PC-9 (cell line): Measurements from ENCODE around the gene COPS6. TPM values are rescaled to one million over a fixed set of nuclear protein-coding genes. Genes with fewer than 3 reads are reported as not detected.

Experiments used
- BruUV-seq: library from RNA; stranded (reverse); fragments of 400-500 nt; replicated peaks from 2 replicates; lab custom pipeline; 2021; lab: Mats Ljungman, UMichigan
- CTCF ChIA-PET: fragments of 300-600 bp; sonication (Branson Sonifier 250); formaldehyde crosslinking; loops from one replicate; lab custom pipeline; 2022; ENCODE audit warnings: antibody characterized with exemption; lab: Charles Lee
- POLR2A ChIA-PET: fragments of 300-600 bp; sonication (Branson Sonifier 250); formaldehyde crosslinking; loops from one replicate; lab custom pipeline; 2022; ENCODE audit warnings: antibody characterized with exemption; ENCODE audit not compliant: unreplicated experiment; lab: Charles Lee
- DNase-seq, 2 experiments: peaks; one replicate each; pipeline versions ENCODE4 v3.0.0 to v3.0.0-alpha.2; 2015 to 2022; ENCODE audit warnings: mixed read lengths in 1 of 2
- H2AFZ ChIP-seq: fragments of 200-600 bp; sonication (generic); 2 replicates; pipeline ENCODE4 v1.8.1; 2017; ENCODE audit warnings: antibody characterized with exemption
- H3F3A ChIP-seq: fragments of 200-600 bp; sonication (generic); 2 replicates; pipeline ENCODE4 v1.8.1; 2017; ENCODE audit warnings: antibody characterized with exemption, mild to moderate bottlenecking, low read depth; ENCODE audit not compliant: insufficient read depth
- H3K27ac ChIP-seq: fragments of 200-600 bp; sonication (generic); 2 replicates; pipeline ENCODE4 v1.6.1; 2016; ENCODE audit warnings: mixed run types
- H3K27me3 ChIP-seq: fragments of 200-600 bp; sonication (generic); 2 replicates; pipeline ENCODE4 v1.6.1; 2016; ENCODE audit warnings: low read depth, mixed run types; ENCODE audit not compliant: insufficient read depth
- H3K36me3 ChIP-seq: fragments of 200-600 bp; sonication (generic); 2 replicates; pipeline ENCODE4 v1.6.1; 2016; ENCODE audit warnings: low read depth, mixed run types
- H3K4me1 ChIP-seq: fragments of 200-600 bp; sonication (generic); replicated peaks from 2 replicates; pipeline ENCODE4 v1.6.1; 2016; ENCODE audit warnings: mixed run types; ENCODE audit not compliant: insufficient read depth
- H3K4me2 ChIP-seq: fragments of 200-600 bp; sonication (generic); 2 replicates; pipeline ENCODE4 v1.6.1; 2017; ENCODE audit warnings: mixed run types
- H3K4me3 ChIP-seq: fragments of 200-600 bp; sonication (generic); 2 replicates; pipeline ENCODE4 v1.6.1; 2016; ENCODE audit warnings: mixed run types
- H3K79me2 ChIP-seq: fragments of 200-600 bp; sonication (generic); 2 replicates; pipeline ENCODE4 v1.6.1; 2017; ENCODE audit warnings: low read depth, mixed run types
- H3K9me2 ChIP-seq: fragments of 200-600 bp; sonication (generic); 2 replicates; pipeline ENCODE4 v1.8.1; 2017; ENCODE audit warnings: mild to moderate bottlenecking; ENCODE audit not compliant: insufficient read depth
- H3K9me3 ChIP-seq: fragments of 200-600 bp; sonication (generic); 2 replicates; pipeline ENCODE4 v1.8.1; 2016; ENCODE audit warnings: low read depth; ENCODE audit not compliant: insufficient read depth
- H4K20me1 ChIP-seq: fragments of 200-600 bp; sonication (generic); 2 replicates; pipeline ENCODE4 v1.8.1; 2017; ENCODE audit not compliant: insufficient read depth
- EZH2 ChIP-seq: fragments of 200-600 bp; sonication (generic); IDR thresholded peaks from 2 replicates; pipeline ENCODE4 v1.8.0; 2017; ENCODE audit warnings: antibody characterized with exemption, low read depth
- intact Hi-C: fragments of 100-400 bp; cut with micrococcal nuclease; formaldehyde crosslinking; loops from one replicate; pipeline ENCODE4 v1.10.0; 2022; ENCODE audit not compliant: unreplicated experiment
- total RNA-seq: library from RNA; stranded (reverse); gene quantifications from 2 replicates; pipeline ENCODE4 v1.2.3, GENCODE V29; 2021
- TF ChIP-seq, protein P1 (sequence below): fragments of 200-600 bp; sonication (generic); conservative IDR thresholded peaks from 2 replicates; pipeline ENCODE4 v1.6.1; 2017; ENCODE audit warnings: mixed run types, antibody characterized with exemption, mild to moderate bottlenecking, moderate library complexity

COPS6 gene
- total RNA-seq, 1 experiment from 2014 or later, result 145 TPM

DNA sequence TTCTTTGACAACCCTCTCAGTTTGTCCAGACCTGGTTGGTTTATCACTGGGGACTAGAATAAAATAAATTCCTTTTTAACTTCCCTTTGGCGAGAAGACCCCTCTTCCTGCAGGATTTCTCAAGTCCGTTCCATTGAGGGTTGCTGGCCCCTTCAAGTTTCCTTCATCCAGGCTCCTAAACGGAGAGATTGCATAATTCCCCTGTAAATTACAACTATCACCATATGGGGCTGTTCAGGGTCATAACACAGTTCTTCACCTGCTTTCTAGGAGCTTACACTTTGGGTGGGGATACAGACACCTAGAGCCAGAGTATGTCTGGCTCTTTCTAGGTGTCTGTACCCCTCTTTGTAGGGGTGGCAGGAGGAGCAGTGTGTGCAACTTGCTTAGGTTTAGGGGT is 3.3 kb upstream of the COPS6 start:
- peaks cover 39% of the 10 kb centered on the region for H3F3A ChIP-seq
- H3K9me2 ChIP-seq, result no peaks in the 10 kb centered on the region
- H3K27me3 ChIP-seq, result no peaks in the 10 kb centered on the region
- no peak overlapping the region for H3K4me2 ChIP-seq
- intact Hi-C loops, result no loop called here
- H3K27ac ChIP-seq, result no peak overlapping the region
- no peak overlapping the region for H2AFZ ChIP-seq
- BruUV-seq, result no TSS peak
- H3K4me1 ChIP-seq, result peaks cover 34% of the 10 kb centered on the region
- no peak for TF ChIP-seq EZH2
- TF ChIP-seq, protein P1, sequence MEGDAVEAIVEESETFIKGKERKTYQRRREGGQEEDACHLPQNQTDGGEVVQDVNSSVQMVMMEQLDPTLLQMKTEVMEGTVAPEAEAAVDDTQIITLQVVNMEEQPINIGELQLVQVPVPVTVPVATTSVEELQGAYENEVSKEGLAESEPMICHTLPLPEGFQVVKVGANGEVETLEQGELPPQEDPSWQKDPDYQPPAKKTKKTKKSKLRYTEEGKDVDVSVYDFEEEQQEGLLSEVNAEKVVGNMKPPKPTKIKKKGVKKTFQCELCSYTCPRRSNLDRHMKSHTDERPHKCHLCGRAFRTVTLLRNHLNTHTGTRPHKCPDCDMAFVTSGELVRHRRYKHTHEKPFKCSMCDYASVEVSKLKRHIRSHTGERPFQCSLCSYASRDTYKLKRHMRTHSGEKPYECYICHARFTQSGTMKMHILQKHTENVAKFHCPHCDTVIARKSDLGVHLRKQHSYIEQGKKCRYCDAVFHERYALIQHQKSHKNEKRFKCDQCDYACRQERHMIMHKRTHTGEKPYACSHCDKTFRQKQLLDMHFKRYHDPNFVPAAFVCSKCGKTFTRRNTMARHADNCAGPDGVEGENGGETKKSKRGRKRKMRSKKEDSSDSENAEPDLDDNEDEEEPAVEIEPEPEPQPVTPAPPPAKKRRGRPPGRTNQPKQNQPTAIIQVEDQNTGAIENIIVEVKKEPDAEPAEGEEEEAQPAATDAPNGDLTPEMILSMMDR, result no peak
- peaks cover 18% of the 10 kb centered on the region for H3K79me2 ChIP-seq
- no peaks in the 10 kb centered on the region for H4K20me1 ChIP-seq
- no peak overlapping the region for H3K4me3 ChIP-seq
- no peaks in the 10 kb centered on the region for H3K9me3 ChIP-seq
- no peak for DNase-seq
- POLR2A ChIA-PET, result no interaction called here
- CTCF ChIA-PET, result no interaction called here
- no peaks in the 10 kb centered on the region for H3K36me3 ChIP-seq

DNA sequence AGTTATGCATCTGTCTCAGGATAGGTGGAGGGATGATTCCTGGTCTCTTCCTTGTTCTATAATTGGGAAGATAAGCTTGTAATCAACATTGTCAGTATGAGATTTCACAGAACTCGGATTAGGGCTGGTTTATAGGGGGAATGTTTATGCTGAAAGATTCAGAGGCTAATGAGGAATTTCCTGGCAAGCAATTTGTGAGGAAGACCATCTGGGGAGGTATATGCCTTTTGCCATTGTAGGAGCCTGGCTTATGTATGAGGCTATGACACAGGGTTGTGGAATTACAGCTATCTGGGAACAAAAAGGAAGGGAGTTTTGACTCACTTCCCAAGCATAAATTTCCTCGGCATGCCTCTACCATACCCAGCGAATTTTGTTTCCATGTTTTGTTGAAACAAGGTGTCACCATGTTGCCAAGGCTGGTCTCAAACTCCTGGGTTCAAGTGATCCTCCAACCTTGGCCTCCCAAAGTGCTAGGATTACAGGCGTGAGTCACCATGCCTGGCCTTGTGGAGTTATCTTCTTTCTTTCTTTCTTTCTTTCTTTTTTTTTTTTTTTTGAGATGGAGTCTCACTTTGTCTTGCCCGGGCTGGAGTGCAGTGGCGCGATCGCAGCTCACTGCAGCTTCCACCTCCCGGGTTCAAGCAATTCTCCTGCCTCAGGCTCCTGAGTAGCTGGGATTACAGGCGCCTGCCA is 1.6 kb upstream of the COPS6 start:
- Histone ChIP-seq H3K27me3 (no peaks in the 10 kb centered on the region), H3K9me3 (no peaks in the 10 kb centered on the region), H2AFZ (0 out of 2 replicates have a peak overlapping the region, but pooled peaks have one; percentile 44), H3K79me2 (peaks cover 7% of the 10 kb centered on the region; the same call in 1 of the 2 replicates), H3F3A (peaks cover 51% of the 10 kb centered on the region), H3K36me3 (no peaks in the 10 kb centered on the region), H4K20me1 (no peaks in the 10 kb centered on the region), H3K27ac (0 out of 2 replicates have a peak overlapping the region, but pooled peaks have one; percentile 25), H3K4me3 (no peak overlapping the region), H3K4me2 (peak overlapping the region; percentile 4; the same call in 1 of the 2 replicates), H3K9me2 (no peaks in the 10 kb centered on the region), H3K4me1 (peaks cover 32% of the 10 kb centered on the region)
- TF ChIP-seq, protein P1, result no peak
- TF ChIP-seq EZH2, result no peak
- POLR2A ChIA-PET, result interaction anchor here (0.6 kb wide), 1 partner anchor 324 kb away, joined by 6 read pairs; no protein-coding TSS in a partner anchor
- CTCF ChIA-PET, result interaction anchor here (0.6 kb wide), 1 partner anchor 91 kb away, joined by 7 read pairs; no protein-coding TSS in a partner anchor
- BruUV-seq, result no TSS peak
- peak in 1 of 2 experiments; percentile 79 for DNase-seq
- intact Hi-C loops, result no loop called here

GRCh38 chr7:100088095-100088620 is 611 bp upstream of the COPS6 start:
- ChIA-PET POLR2A (no interaction called here), CTCF (interaction anchor here (0.5 kb wide), 1 partner anchor 46 kb away, joined by 5 read pairs; no protein-coding TSS in a partner anchor)
- intact Hi-C loops, result no loop called here

More at GRCh38 chr7:100088095-100088620, 611 bp upstream of the COPS6 start:
- Histone ChIP-seq H4K20me1 (0 out of 2 replicates have a peak, but pooled peaks cover 6% of the 10 kb centered on the region), H3K9me3 (no peaks in the 10 kb centered on the region), H3K4me3 (peak overlapping the region; percentile 86), H3K27me3 (no peaks in the 10 kb centered on the region), H3K9me2 (no peaks in the 10 kb centered on the region), H3K79me2 (peaks cover 7% of the 10 kb centered on the region; the same call in 1 of the 2 replicates), H3K4me2 (peak overlapping the region; percentile 97), H3K36me3 (no peaks in the 10 kb centered on the region), H3K4me1 (peaks cover 26% of the 10 kb centered on the region), H2AFZ (peak overlapping the region; percentile 87), H3F3A (peaks cover 54% of the 10 kb centered on the region), H3K27ac (peak overlapping the region; percentile 62)
- BruUV-seq, result TSS peak; percentile 64
- no peak for TF ChIP-seq EZH2
- TF ChIP-seq, protein P1, result no peak
- DNase-seq, result no peak
